Stimulated activated naive CD8-positive, alpha-beta T cell treated with anti-CD3 and anti-CD28 coated beads, Interleukin-15, Interleukin-2, amounts not matched to agents 100 ng/mL and 50 ng/mL, for 24 hours (primary cell): ENCODE results near the gene GABRR2.
A peak's percentile ranks its signal among the peaks of the same experiment; 100 is the strongest.

Source experiments
- H3K27ac Mint-ChIP-seq: one replicate; pipeline ENCODE4 v1.8.0; 2021; ENCODE audit warnings: mild to moderate bottlenecking, mixed read lengths
- H3K27me3 Mint-ChIP-seq: one replicate; pipeline ENCODE4 v1.8.0; 2021; ENCODE audit warnings: mixed read lengths
- H3K36me3 Mint-ChIP-seq: one replicate; pipeline ENCODE4 v1.8.0; 2021; ENCODE audit warnings: low read depth, mixed read lengths
- H3K4me1 Mint-ChIP-seq: one replicate; pipeline ENCODE4 v1.8.0; 2021; ENCODE audit warnings: low read depth, mixed read lengths
- H3K4me3 Mint-ChIP-seq: one replicate; pipeline ENCODE4 v1.8.0; 2021; ENCODE audit warnings: mild to moderate bottlenecking, mixed read lengths
- H3K9me3 Mint-ChIP-seq: one replicate; pipeline ENCODE4 v1.8.0; 2021; ENCODE audit warnings: mixed read lengths

Gene GABRR2

GRCh38 chr6:89315249-89315885, at the start of gene GABRR2:
GABRR2 (minus strand) TSS chr6:89315299; CDS start chr6:89315165, 134 bp downstream.
- no peaks in the 10 kb centered on the region for H3K9me3 Mint-ChIP-seq

GRCh38 chr6:89364586-89364985, 49.5 kb upstream of the GABRR2 start:
- Mint-ChIP-seq H3K27ac (no peak overlapping the region), H3K36me3 (no peaks in the 10 kb centered on the region), H3K4me3 (no peak overlapping the region), H3K4me1 (peaks cover 31% of the 10 kb centered on the region), H3K27me3 (no peaks in the 10 kb centered on the region), H3K9me3 (no peaks in the 10 kb centered on the region)

More at GRCh38 chr6:89315249-89315885, at the start of gene GABRR2:
- Mint-ChIP-seq H3K36me3 (peaks cover 18% of the 10 kb centered on the region), H3K27me3 (no peaks in the 10 kb centered on the region), H3K27ac (no peak within 1 kb of the TSS), H3K4me1 (no peaks in the 10 kb centered on the region), H3K4me3 (no peak within 1 kb of the TSS)

GRCh38 chr6:89361171-89361570, 46.1 kb upstream of the GABRR2 start:
- Mint-ChIP-seq H3K9me3 (no peaks in the 10 kb centered on the region), H3K4me1 (peaks cover 58% of the 10 kb centered on the region), H3K4me3 (no peak overlapping the region), H3K27me3 (no peaks in the 10 kb centered on the region), H3K36me3 (no peaks in the 10 kb centered on the region), H3K27ac (peak overlapping the region; percentile 75)

GRCh38 chr6:89360415-89360999, 45.4 kb upstream of the GABRR2 start:
- no peaks in the 10 kb centered on the region for H3K36me3 Mint-ChIP-seq
- peak overlapping the region; percentile 75 for H3K27ac Mint-ChIP-seq
- H3K4me3 Mint-ChIP-seq: peak overlapping the region; percentile 14
- peaks cover 65% of the 10 kb centered on the region for H3K4me1 Mint-ChIP-seq
- no peaks in the 10 kb centered on the region for H3K9me3 Mint-ChIP-seq
- H3K27me3 Mint-ChIP-seq: no peaks in the 10 kb centered on the region

GRCh38 chr6:89359561-89359960, 44.5 kb upstream of the GABRR2 start:
- no peak overlapping the region for H3K4me3 Mint-ChIP-seq
- no peaks in the 10 kb centered on the region for H3K9me3 Mint-ChIP-seq
- H3K27me3 Mint-ChIP-seq: no peaks in the 10 kb centered on the region
- peaks cover 72% of the 10 kb centered on the region for H3K4me1 Mint-ChIP-seq
- peak overlapping the region; percentile 36 for H3K27ac Mint-ChIP-seq
- no peaks in the 10 kb centered on the region for H3K36me3 Mint-ChIP-seq

- Mint-ChIP-seq H3K36me3 (no peaks in the 10 kb centered on the region), H3K27ac (peak overlapping the region; percentile 96), H3K4me3 (peak overlapping the region; percentile 90), H3K9me3 (no peaks in the 10 kb centered on the region), H3K4me1 (peaks cover 75% of the 10 kb centered on the region), H3K27me3 (no peaks in the 10 kb centered on the region)
These were observed 42.3 kb upstream of the GABRR2 start for GRCh38 chr6:89357390-89357789.

- Mint-ChIP-seq H3K27me3 (no peaks in the 10 kb centered on the region), H3K4me1 (peaks cover 78% of the 10 kb centered on the region), H3K36me3 (no peaks in the 10 kb centered on the region), H3K27ac (peak overlapping the region; percentile 96), H3K9me3 (no peaks in the 10 kb centered on the region), H3K4me3 (peak overlapping the region; percentile 90)
These were observed 41.6 kb upstream of the GABRR2 start for GRCh38 chr6:89356642-89357170.

- peaks cover 79% of the 10 kb centered on the region for H3K4me1 Mint-ChIP-seq
- H3K9me3 Mint-ChIP-seq: no peaks in the 10 kb centered on the region
- no peaks in the 10 kb centered on the region for H3K27me3 Mint-ChIP-seq
- peak overlapping the region; percentile 65 for H3K27ac Mint-ChIP-seq
- no peaks in the 10 kb centered on the region for H3K36me3 Mint-ChIP-seq
- H3K4me3 Mint-ChIP-seq: peak overlapping the region; percentile 47
These were observed 40.6 kb upstream of the GABRR2 start for GRCh38 chr6:89355511-89356194.

GRCh38 chr6:89353702-89354392, 38.7 kb upstream of the GABRR2 start:
- H3K9me3 Mint-ChIP-seq: no peaks in the 10 kb centered on the region
- H3K27me3 Mint-ChIP-seq: no peaks in the 10 kb centered on the region
- H3K27ac Mint-ChIP-seq: peak overlapping the region; percentile 92
- H3K36me3 Mint-ChIP-seq: peaks cover 14% of the 10 kb centered on the region
- H3K4me1 Mint-ChIP-seq: peaks cover 85% of the 10 kb centered on the region
- peak overlapping the region; percentile 97 for H3K4me3 Mint-ChIP-seq

- Mint-ChIP-seq H3K27me3 (no peaks in the 10 kb centered on the region), H3K4me3 (peak overlapping the region; percentile 97), H3K36me3 (peaks cover 14% of the 10 kb centered on the region), H3K27ac (peak overlapping the region; percentile 92), H3K4me1 (peaks cover 87% of the 10 kb centered on the region), H3K9me3 (no peaks in the 10 kb centered on the region)
These were observed 38.0 kb upstream of the GABRR2 start for GRCh38 chr6:89353118-89353556.

- peaks cover 14% of the 10 kb centered on the region for H3K36me3 Mint-ChIP-seq
- peaks cover 85% of the 10 kb centered on the region for H3K4me1 Mint-ChIP-seq
- peak within 1 kb of the TSS; percentile 97 for H3K4me3 Mint-ChIP-seq
- H3K27ac Mint-ChIP-seq: peak within 1 kb of the TSS; percentile 93
- H3K27me3 Mint-ChIP-seq: no peaks in the 10 kb centered on the region
- no peaks in the 10 kb centered on the region for H3K9me3 Mint-ChIP-seq
These were observed 37.4 kb upstream of the GABRR2 start, which contains the start of gene UBE2J1 for GRCh38 chr6:89352278-89353117. UBE2J1 (minus strand) TSS chr6:89352722; CDS start chr6:89352569, 153 bp downstream.

GRCh38 chr6:89351671-89352277, 36.7 kb upstream of the GABRR2 start:
- peaks cover 14% of the 10 kb centered on the region for H3K36me3 Mint-ChIP-seq

GRCh38 chr6:89350281-89350966, 35.3 kb upstream of the GABRR2 start:
- Mint-ChIP-seq H3K9me3 (no peaks in the 10 kb centered on the region), H3K4me3 (peak overlapping the region; percentile 97), H3K36me3 (peaks cover 14% of the 10 kb centered on the region), H3K27ac (peak overlapping the region; percentile 93), H3K4me1 (peaks cover 78% of the 10 kb centered on the region), H3K27me3 (no peaks in the 10 kb centered on the region)

More at GRCh38 chr6:89351671-89352277, 36.7 kb upstream of the GABRR2 start:
- no peaks in the 10 kb centered on the region for H3K27me3 Mint-ChIP-seq
- H3K9me3 Mint-ChIP-seq: no peaks in the 10 kb centered on the region
- H3K27ac Mint-ChIP-seq: peak overlapping the region; percentile 93
- H3K4me3 Mint-ChIP-seq: peak overlapping the region; percentile 97
- H3K4me1 Mint-ChIP-seq: peaks cover 84% of the 10 kb centered on the region
